Stimulated activated effector memory CD8-positive, alpha-beta T cell treated with anti-CD3 and anti-CD28 coated beads, Interleukin-12 subunit alpha, Interleukin-12 subunit beta, amount 100 ng/mL, for 72 hours (primary cell): Measurements from ENCODE around the gene SLC25A25.
A peak's percentile ranks its signal among the peaks of the same experiment; 100 is the strongest.

ENCODE experiments used
- ATAC-seq: fragments of 150-1000 bp; cut with Tn5 transposase; 2 replicates; pipeline ENCODE4 v1.10.0; 2021
- DNase-seq, 2 donors: peaks; one replicate each; pipeline ENCODE4 v3.0.0; 2021 to 2022; ENCODE audit warnings: low spot score in 2 of 2
- H3K27ac Mint-ChIP-seq: one replicate; pipeline ENCODE4 v1.8.0; 2022; ENCODE audit warnings: mild to moderate bottlenecking, mixed read lengths
- H3K36me3 Mint-ChIP-seq: one replicate; pipeline ENCODE4 v1.8.0; 2022; ENCODE audit warnings: mild to moderate bottlenecking, mixed read lengths
- H3K4me1 Mint-ChIP-seq: one replicate; pipeline ENCODE4 v1.8.0; 2022; ENCODE audit warnings: mixed read lengths
- H3K4me3 Mint-ChIP-seq: one replicate; pipeline ENCODE4 v1.8.0; 2022; ENCODE audit warnings: mild to moderate bottlenecking, mixed read lengths
- H3K9me3 Mint-ChIP-seq: one replicate; pipeline ENCODE4 v1.8.0; 2022; ENCODE audit warnings: mixed read lengths

Gene SLC25A25

DNA sequence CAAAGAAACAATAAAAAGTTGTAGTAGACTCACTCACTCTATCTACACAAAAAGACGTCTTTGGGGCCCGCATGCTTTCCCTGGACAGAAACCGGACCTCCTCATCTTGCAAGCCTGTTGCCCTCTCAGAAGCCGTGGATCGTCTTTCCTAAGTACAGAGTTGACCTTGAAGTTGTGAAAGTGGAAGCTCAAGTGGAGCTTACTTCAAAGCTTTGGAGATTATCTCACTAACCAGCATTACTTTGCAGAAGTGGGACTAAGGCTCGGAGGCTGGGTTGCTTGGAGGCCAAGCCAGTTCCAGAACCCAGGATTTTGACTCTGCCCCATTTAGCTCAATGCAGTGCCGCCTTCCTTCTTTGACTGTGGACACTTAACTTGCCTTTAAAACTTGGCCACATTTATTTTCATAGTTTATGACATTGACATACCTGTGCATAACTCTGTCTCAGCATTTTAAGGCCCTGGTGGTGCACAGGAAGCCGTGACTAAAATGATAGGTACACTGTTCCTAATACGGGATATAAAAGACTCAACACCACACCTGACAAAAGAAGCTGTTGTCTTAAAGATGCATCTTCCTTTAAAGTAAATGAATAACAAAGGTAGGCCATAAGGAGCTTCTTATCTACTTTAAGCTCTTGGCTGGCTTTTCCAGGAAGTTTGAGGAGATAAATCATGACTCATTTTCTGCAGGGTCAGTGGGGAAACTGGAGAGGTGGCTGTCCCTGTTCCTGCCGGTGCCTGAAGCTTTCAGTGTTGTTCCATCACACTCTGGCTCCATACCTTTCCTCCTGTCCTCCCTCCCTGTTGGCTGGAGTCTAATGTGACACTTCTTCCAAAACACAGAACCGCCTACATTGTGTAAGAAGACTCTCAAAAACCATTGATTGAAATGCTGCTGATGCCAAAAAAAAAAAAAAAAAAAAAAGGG, 10.7 kb downstream of the SLC25A25 start:
- Mint-ChIP-seq H3K27ac (peak overlapping the region; percentile 84), H3K9me3 (no peaks in the 10 kb centered on the region), H3K4me1 (peaks cover 43% of the 10 kb centered on the region), H3K36me3 (peaks cover 29% of the 10 kb centered on the region), H3K4me3 (no peak overlapping the region)
- ATAC-seq = no peak
- DNase-seq = no peak

- Mint-ChIP-seq H3K4me1 (peaks cover 50% of the 10 kb centered on the region), H3K9me3 (no peaks in the 10 kb centered on the region), H3K4me3 (no peak overlapping the region), H3K36me3 (peaks cover 34% of the 10 kb centered on the region), H3K27ac (no peak overlapping the region)
- DNase-seq = no peak
- no peak for ATAC-seq
Observed at GRCh38 chr9:128080206-128080605, 12.2 kb downstream of the SLC25A25 start.

DNA sequence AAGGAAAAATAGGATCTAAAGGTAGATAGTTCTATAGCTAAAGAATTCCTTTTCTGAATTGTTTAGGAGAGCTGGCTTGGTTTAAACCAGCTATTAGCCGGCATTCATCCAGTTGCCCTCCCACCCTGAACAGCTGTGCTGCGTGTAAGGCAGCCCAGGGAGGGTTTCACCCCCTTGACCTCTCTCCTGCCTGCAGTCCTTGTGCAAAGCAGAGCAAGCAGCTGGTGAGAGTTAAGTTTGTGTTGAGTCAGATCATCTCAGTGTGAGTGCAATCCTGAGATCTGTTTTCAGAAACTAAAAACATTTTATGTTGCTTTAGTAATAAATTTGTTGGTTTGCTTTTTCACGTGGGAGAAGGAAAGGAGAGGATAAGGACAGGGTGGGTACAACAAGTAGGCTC, 13.0 kb downstream of the SLC25A25 start:
- Mint-ChIP-seq H3K36me3 (peaks cover 42% of the 10 kb centered on the region), H3K9me3 (no peaks in the 10 kb centered on the region), H3K27ac (peak overlapping the region; percentile 82), H3K4me1 (peaks cover 50% of the 10 kb centered on the region), H3K4me3 (no peak overlapping the region)
- peak; percentile 36 for ATAC-seq
- no peak for DNase-seq

DNA sequence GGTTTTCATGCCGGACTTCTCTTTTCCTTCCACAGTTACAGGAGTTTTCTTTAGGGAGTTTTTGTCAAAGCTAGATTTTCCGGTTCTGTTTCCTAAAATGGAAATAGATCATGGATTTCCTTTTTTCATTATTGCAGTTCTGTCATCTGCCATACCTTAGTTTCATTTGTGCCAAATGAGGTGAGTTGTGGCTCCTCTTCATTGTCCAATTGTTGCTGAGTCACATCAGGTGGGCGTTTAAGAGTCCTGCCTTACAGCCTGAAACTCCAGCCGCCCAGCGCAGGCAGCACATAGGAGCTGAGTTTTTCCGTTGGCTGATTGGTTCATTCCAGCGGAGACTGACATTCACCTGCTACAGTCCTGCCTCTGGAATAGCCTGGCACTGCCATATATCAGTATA, 14.1 kb downstream of the SLC25A25 start:
- ATAC-seq (no peak), DNase-seq (no peak)
- Mint-ChIP-seq H3K36me3 (peaks cover 43% of the 10 kb centered on the region), H3K4me1 (peaks cover 48% of the 10 kb centered on the region), H3K4me3 (no peak overlapping the region), H3K27ac (peak overlapping the region; percentile 82), H3K9me3 (no peaks in the 10 kb centered on the region)

- Mint-ChIP-seq H3K4me1 (peaks cover 35% of the 10 kb centered on the region), H3K9me3 (no peaks in the 10 kb centered on the region), H3K4me3 (no peak overlapping the region), H3K27ac (no peak overlapping the region), H3K36me3 (peaks cover 38% of the 10 kb centered on the region)
- ATAC-seq (no peak), DNase-seq (no peak)
Observed at GRCh38 chr9:128084746-128085145, 16.7 kb downstream of the SLC25A25 start.

GRCh38 chr9:128085943-128086342, 17.9 kb downstream of the SLC25A25 start:
- DNase-seq (no peak), ATAC-seq (no peak)
- H3K9me3 Mint-ChIP-seq = no peaks in the 10 kb centered on the region
- no peak overlapping the region for H3K27ac Mint-ChIP-seq
- no peak overlapping the region for H3K4me3 Mint-ChIP-seq
- peaks cover 35% of the 10 kb centered on the region for H3K4me1 Mint-ChIP-seq
- H3K36me3 Mint-ChIP-seq = peaks cover 38% of the 10 kb centered on the region

DNA sequence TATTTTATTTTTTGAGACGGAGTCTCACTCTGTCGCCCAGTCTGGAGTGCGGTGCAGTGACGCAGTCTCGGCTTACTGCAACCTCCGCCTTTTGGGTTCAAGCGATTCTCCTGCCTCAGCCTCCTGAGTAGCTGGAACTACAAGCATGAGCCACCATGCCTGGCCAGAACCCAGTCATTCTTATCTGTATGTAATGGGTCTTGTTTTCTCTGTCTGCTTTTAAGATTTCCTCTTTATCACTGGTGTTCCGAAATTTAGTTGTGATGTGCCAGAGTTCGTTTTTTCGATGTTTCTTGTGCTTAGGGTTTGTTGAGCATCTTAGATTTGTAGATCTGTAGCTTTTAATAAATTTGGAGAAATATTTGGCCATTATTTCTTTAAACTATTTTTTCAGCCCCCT, 19.2 kb downstream of the SLC25A25 start:
- peaks cover 34% of the 10 kb centered on the region for H3K4me1 Mint-ChIP-seq
- no peak for ATAC-seq
- no peak overlapping the region for H3K27ac Mint-ChIP-seq
- no peak for DNase-seq
- H3K36me3 Mint-ChIP-seq = peaks cover 35% of the 10 kb centered on the region
- H3K4me3 Mint-ChIP-seq = no peak overlapping the region
- H3K9me3 Mint-ChIP-seq = no peaks in the 10 kb centered on the region

DNA sequence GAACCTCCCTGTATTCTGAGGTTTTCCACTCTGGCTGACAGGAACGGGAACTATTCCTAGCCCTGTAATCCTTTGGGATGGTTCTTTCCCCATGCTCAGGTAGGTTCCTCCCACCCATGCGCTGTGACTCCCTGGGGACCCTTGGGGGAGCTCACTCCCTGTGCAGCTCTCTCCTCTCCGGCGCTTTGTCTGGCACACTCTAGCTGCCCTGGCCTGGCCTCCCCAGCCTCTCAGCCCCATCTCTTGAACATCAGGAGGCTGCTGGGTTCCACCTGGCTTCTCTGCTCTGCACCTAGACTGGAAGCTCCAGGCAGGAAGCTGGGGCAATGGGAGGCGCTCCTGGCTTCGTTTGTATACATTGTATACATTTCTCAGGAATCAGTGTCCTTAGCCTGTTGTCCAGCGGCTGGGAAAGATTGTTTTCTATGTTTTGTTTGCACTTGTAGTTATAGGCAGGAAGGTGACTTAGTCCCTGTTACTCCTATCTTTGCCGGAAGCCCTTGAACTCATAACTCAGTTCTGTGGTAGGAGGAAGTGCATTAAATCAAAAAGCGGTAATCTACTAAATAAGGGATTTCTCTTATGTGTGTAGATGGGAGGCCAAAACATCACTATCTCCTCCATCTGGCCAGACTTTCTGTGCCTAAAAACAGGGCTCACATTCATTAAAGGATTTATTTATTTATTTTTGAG, 20.4 kb downstream of the SLC25A25 start:
- H3K36me3 Mint-ChIP-seq = peaks cover 29% of the 10 kb centered on the region
- no peaks in the 10 kb centered on the region for H3K9me3 Mint-ChIP-seq
- ATAC-seq = no peak
- no peak overlapping the region for H3K27ac Mint-ChIP-seq
- DNase-seq = no peak
- peaks cover 43% of the 10 kb centered on the region for H3K4me1 Mint-ChIP-seq
- H3K4me3 Mint-ChIP-seq = no peak overlapping the region

GRCh38 chr9:128089299-128089698, 21.3 kb downstream of the SLC25A25 start:
- H3K4me1 Mint-ChIP-seq = peaks cover 44% of the 10 kb centered on the region
- ATAC-seq = no peak
- no peak overlapping the region for H3K27ac Mint-ChIP-seq

DNA sequence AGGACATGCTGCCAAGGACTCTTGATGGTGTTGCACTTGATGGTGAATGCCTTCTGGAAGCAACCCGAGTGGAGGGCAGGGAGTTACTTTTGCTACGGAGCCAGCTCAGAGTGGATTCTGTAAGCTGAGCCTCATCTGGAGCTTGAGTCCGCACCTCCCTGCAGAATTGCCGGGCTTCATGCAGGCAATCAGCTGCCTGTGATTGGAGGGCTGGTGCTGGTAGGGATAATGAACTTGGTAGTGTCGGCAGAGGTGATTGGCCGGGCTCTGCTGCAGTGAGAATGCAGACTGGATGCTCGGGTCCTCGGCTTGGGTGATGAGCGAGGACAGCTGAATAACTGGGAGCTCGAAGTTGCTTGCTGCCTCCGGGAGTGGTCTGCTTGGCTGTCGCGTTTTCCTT, 23.1 kb downstream of the SLC25A25 start:
- H3K27ac Mint-ChIP-seq = no peak overlapping the region

More at GRCh38 chr9:128089299-128089698, 21.3 kb downstream of the SLC25A25 start:
- Mint-ChIP-seq H3K36me3 (peaks cover 21% of the 10 kb centered on the region), H3K9me3 (no peaks in the 10 kb centered on the region), H3K4me3 (no peak overlapping the region)
- DNase-seq = no peak

DNA sequence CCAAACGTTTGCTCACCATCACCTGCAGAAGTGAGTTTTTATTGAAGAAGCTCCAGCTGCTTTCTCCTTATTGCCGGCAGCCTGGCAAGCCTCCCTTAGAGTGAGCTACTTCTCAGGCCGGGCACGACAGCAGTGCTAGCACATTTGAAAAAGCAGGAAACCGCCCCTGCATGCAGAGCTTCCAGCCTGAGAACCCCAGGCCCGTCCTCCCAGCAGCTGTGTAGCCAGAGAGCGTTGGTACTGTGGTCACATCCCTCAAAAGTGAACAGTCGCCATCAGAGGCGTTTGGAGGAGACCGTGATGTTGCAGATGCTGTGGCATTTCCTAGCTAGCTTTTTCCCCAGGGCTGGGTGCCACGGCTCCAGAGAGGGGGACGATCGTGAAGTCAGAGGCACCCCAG, 23.5 kb downstream of the SLC25A25 start:
- ATAC-seq = no peak
- Mint-ChIP-seq H3K9me3 (no peaks in the 10 kb centered on the region), H3K4me1 (peaks cover 51% of the 10 kb centered on the region), H3K36me3 (peaks cover 5% of the 10 kb centered on the region), H3K4me3 (no peak overlapping the region), H3K27ac (peak overlapping the region; percentile 92)
- DNase-seq = no peak

More for the DNA sequence above, 23.1 kb downstream of the SLC25A25 start:
- Mint-ChIP-seq H3K9me3 (no peaks in the 10 kb centered on the region), H3K36me3 (peaks cover 5% of the 10 kb centered on the region), H3K4me3 (no peak overlapping the region), H3K4me1 (peaks cover 47% of the 10 kb centered on the region)
- DNase-seq (no peak), ATAC-seq (no peak)

DNA sequence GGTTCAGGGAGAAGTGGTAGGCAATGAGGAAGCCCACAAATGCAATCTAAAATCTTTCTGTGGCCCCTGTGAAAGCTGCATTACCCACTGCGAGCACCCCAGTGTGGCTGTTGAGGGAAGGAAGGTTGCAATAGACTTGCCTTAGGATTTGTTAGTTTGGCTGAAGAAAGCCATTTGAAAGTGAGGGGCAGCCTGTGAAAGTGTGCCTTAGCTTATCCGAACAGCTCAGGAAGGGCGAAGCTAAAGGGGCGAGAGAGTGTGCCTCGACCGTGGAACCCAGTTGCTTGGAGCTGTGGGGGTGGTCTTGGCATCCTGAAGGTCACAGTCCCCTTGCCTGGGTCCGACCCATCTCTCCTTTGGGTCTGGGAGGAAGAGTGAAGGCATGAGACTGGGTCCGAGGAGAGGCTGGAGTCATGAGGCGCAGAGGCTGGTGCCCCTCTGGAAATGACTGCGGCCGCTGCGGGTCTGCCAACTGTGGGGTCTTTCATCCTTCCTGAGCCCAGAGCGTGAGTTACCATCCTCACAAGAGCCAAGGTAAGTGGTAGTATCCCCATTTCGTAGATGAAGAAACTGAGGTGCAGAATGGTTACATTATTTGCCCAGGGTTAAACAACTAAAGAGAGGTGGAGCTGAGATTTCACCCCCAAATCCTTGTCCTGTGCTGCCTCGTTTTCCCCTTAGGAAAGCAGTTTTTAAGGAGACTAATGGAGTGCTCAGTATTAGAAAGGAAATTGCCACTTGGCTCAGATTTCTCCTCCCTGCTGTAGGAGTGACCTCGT, 24.4 kb downstream of the SLC25A25 start:
- H3K36me3 Mint-ChIP-seq = peaks cover 2% of the 10 kb centered on the region
- H3K27ac Mint-ChIP-seq = peak overlapping the region; percentile 92
- H3K9me3 Mint-ChIP-seq = no peaks in the 10 kb centered on the region
- no peak overlapping the region for H3K4me3 Mint-ChIP-seq
- H3K4me1 Mint-ChIP-seq = peaks cover 56% of the 10 kb centered on the region
- DNase-seq (no peak), ATAC-seq (no peak)

GRCh38 chr9:128093011-128093410, 25.0 kb downstream of the SLC25A25 start:
- peaks cover 63% of the 10 kb centered on the region for H3K4me1 Mint-ChIP-seq
- no peak for ATAC-seq
- no peaks in the 10 kb centered on the region for H3K36me3 Mint-ChIP-seq
- peak overlapping the region; percentile 92 for H3K27ac Mint-ChIP-seq
- no peak for DNase-seq
- H3K4me3 Mint-ChIP-seq = peak overlapping the region; percentile 56
- no peaks in the 10 kb centered on the region for H3K9me3 Mint-ChIP-seq

- H3K36me3 Mint-ChIP-seq = no peaks in the 10 kb centered on the region
- H3K27ac Mint-ChIP-seq = peak overlapping the region; percentile 92
- H3K4me1 Mint-ChIP-seq = peaks cover 69% of the 10 kb centered on the region
- peak overlapping the region; percentile 56 for H3K4me3 Mint-ChIP-seq
- DNase-seq (peak; percentile 25 to 70), ATAC-seq (peak; percentile 97)
- H3K9me3 Mint-ChIP-seq = no peaks in the 10 kb centered on the region
Observed at GRCh38 chr9:128094166-128094949, 26.3 kb downstream of the SLC25A25 start.
